B cell (primary cell): Measurements from ENCODE around the gene DDX21.

Experiments
- CTCF ChIP-seq: fragments of 200-600 bp; IDR thresholded peaks from one replicate; pipeline ENCODE4 v1.8.0; 2022; ENCODE audit warnings: antibody characterized with exemption, mild to moderate bottlenecking
- EZH2 ChIP-seq: IDR thresholded peaks from 2 replicates; pipeline ENCODE4 v1.6.1; 2012; ENCODE audit warnings: borderline replicate concordance, low read depth, mild to moderate bottlenecking, moderate library complexity, low read length; ENCODE audit not compliant: insufficient read depth, poor library complexity, severe bottlenecking

DNA sequence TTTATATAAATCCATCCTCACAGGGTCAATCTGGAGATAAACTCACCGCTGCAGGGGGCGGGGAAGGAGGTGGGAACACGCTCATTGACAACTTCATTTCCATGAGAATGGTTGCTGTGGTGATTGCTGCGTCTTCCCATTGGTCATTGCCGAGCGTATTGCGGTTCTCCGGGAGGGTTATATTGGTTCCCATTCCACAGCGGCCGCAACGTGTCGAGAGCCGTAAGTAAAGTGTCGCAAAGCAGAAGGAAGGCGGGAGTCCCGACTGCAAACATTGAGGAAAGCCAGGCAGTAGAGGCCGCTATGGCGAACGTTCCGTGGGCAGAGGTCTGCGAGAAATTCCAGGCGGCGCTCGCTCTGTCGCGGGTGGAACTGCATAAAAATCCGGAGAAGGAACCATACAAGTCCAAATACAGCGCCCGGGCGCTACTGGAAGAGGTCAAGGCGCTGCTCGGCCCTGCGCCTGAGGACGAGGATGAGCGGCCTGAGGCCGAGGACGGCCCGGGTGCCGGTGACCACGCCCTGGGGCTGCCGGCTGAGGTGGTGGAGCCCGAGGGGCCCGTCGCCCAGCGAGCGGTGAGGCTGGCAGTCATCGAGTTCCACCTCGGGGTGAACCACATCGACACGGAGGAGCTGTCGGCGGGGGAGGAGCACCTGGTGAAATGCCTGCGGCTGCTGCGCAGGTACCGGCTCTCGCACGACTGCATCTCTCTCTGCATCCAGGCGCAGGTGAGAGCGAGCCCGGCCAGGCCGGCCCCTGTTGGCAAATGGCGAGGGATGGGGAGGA is 32.8 kb downstream of the DDX21 start, which contains the start of gene KIFBP:
- TF ChIP-seq CTCF: peak; percentile 32
- no peak for TF ChIP-seq EZH2
